H1 (cell line): ENCODE measurements around the gene PCBP4. TPM values are rescaled to one million over a fixed set of nuclear protein-coding genes. Genes with fewer than 3 reads are reported as not detected.

Source experiments
- CHD1 ChIP-seq: IDR thresholded peaks from 2 replicates; pipeline ENCODE4 v1.6.1; 2012; ENCODE audit warnings: low read depth, low read length, improper control_type of control experiment
- CHD2 ChIP-seq: IDR thresholded peaks from 2 replicates; pipeline ENCODE4 v1.6.1; 2012; ENCODE audit warnings: low read length, improper control_type of control experiment
- EZH2 ChIP-seq: fragments of 200-600 bp; sonication (generic); IDR thresholded peaks from 2 replicates; pipeline ENCODE4 v1.7.1; 2012; ENCODE audit warnings: low read depth, mild to moderate bottlenecking, moderate library complexity, low read length, inconsistent platforms; ENCODE audit not compliant: severe bottlenecking
- SRF ChIP-seq: IDR thresholded peaks from 2 replicates; pipeline ENCODE4 v1.6.1; 2011; ENCODE audit warnings: mild to moderate bottlenecking, low read depth, low read length, moderate library complexity
- SUZ12 ChIP-seq: fragments of 200-600 bp; sonication (generic); IDR thresholded peaks from 2 replicates; pipeline ENCODE4 v1.6.1; 2012; ENCODE audit warnings: mild to moderate bottlenecking, inconsistent platforms, low read length, moderate library complexity, mixed read lengths
- TBP ChIP-seq: IDR thresholded peaks from 2 replicates; pipeline ENCODE4 v1.6.1; 2011; ENCODE audit warnings: low read depth, low read length, improper control_type of control experiment
- TCF12 ChIP-seq: IDR thresholded peaks from 2 replicates; pipeline ENCODE4 v1.6.1; 2011; ENCODE audit warnings: low read depth, mild to moderate bottlenecking, low read length
- polyA plus RNA-seq, 7 experiments: library from polyadenylated mRNA; depleted of rRNA in 3 of 7; stranded (reverse) in 5 of 7; unstranded in 2 of 7; fragments of >200 nt in 5 of 7; fragments of 200-250 nt in 2 of 7; gene quantifications; 1 replicate in 5 of 7; 2 replicates in 1 of 7; 4 replicates in 1 of 7; pipeline versions ENCODE4 v1.2.1 to v1.2.3, GENCODE V29; 2011 to 2013; ENCODE audit warnings: missing spikeins in 2 of 7, mixed read lengths in 2 of 7
- total RNA-seq: library from RNA; stranded (reverse); fragmentation: NEBNext Ultra II Directional; extraction: Animal tissue kit (Norgen Biotek cat#: 25700); gene quantifications from 2 replicates; pipeline ENCODE4 v1.2.1, GENCODE V29; 2021
- TF ChIP-seq, protein P1 (sequence below): fragments of 300-600 bp; sonication (generic); IDR thresholded peaks from 2 replicates; pipeline ENCODE4 v1.7.1; 2012; ENCODE audit warnings: low read length, moderate library complexity, mild to moderate bottlenecking, inconsistent platforms; ENCODE audit not compliant: insufficient replicate concordance
- TF ChIP-seq, protein P2 (sequence below): IDR thresholded peaks from 2 replicates; pipeline ENCODE4 v1.6.1; 2011; ENCODE audit warnings: low read depth, mild to moderate bottlenecking, low read length; ENCODE audit not compliant: insufficient read depth

The PCBP4 gene
- total and polyA plus RNA-seq, 2 of the 8 experiments (the other 6 are each of a cell fraction or from before 2014, with no cell fraction given), result 16.4 to 34.1 TPM

- TF ChIP-seq, protein P1, sequence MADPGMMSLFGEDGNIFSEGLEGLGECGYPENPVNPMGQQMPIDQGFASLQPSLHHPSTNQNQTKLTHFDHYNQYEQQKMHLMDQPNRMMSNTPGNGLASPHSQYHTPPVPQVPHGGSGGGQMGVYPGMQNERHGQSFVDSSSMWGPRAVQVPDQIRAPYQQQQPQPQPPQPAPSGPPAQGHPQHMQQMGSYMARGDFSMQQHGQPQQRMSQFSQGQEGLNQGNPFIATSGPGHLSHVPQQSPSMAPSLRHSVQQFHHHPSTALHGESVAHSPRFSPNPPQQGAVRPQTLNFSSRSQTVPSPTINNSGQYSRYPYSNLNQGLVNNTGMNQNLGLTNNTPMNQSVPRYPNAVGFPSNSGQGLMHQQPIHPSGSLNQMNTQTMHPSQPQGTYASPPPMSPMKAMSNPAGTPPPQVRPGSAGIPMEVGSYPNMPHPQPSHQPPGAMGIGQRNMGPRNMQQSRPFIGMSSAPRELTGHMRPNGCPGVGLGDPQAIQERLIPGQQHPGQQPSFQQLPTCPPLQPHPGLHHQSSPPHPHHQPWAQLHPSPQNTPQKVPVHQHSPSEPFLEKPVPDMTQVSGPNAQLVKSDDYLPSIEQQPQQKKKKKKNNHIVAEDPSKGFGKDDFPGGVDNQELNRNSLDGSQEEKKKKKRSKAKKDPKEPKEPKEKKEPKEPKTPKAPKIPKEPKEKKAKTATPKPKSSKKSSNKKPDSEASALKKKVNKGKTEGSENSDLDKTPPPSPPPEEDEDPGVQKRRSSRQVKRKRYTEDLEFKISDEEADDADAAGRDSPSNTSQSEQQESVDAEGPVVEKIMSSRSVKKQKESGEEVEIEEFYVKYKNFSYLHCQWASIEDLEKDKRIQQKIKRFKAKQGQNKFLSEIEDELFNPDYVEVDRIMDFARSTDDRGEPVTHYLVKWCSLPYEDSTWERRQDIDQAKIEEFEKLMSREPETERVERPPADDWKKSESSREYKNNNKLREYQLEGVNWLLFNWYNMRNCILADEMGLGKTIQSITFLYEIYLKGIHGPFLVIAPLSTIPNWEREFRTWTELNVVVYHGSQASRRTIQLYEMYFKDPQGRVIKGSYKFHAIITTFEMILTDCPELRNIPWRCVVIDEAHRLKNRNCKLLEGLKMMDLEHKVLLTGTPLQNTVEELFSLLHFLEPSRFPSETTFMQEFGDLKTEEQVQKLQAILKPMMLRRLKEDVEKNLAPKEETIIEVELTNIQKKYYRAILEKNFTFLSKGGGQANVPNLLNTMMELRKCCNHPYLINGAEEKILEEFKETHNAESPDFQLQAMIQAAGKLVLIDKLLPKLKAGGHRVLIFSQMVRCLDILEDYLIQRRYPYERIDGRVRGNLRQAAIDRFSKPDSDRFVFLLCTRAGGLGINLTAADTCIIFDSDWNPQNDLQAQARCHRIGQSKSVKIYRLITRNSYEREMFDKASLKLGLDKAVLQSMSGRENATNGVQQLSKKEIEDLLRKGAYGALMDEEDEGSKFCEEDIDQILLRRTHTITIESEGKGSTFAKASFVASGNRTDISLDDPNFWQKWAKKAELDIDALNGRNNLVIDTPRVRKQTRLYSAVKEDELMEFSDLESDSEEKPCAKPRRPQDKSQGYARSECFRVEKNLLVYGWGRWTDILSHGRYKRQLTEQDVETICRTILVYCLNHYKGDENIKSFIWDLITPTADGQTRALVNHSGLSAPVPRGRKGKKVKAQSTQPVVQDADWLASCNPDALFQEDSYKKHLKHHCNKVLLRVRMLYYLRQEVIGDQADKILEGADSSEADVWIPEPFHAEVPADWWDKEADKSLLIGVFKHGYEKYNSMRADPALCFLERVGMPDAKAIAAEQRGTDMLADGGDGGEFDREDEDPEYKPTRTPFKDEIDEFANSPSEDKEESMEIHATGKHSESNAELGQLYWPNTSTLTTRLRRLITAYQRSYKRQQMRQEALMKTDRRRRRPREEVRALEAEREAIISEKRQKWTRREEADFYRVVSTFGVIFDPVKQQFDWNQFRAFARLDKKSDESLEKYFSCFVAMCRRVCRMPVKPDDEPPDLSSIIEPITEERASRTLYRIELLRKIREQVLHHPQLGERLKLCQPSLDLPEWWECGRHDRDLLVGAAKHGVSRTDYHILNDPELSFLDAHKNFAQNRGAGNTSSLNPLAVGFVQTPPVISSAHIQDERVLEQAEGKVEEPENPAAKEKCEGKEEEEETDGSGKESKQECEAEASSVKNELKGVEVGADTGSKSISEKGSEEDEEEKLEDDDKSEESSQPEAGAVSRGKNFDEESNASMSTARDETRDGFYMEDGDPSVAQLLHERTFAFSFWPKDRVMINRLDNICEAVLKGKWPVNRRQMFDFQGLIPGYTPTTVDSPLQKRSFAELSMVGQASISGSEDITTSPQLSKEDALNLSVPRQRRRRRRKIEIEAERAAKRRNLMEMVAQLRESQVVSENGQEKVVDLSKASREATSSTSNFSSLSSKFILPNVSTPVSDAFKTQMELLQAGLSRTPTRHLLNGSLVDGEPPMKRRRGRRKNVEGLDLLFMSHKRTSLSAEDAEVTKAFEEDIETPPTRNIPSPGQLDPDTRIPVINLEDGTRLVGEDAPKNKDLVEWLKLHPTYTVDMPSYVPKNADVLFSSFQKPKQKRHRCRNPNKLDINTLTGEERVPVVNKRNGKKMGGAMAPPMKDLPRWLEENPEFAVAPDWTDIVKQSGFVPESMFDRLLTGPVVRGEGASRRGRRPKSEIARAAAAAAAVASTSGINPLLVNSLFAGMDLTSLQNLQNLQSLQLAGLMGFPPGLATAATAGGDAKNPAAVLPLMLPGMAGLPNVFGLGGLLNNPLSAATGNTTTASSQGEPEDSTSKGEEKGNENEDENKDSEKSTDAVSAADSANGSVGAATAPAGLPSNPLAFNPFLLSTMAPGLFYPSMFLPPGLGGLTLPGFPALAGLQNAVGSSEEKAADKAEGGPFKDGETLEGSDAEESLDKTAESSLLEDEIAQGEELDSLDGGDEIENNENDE, result no peak
- TF ChIP-seq SUZ12 (peak; percentile 36), EZH2 (peak; percentile 42), CHD1 (no peak), SRF (no peak), CHD2 (no peak), TCF12 (no peak), TBP (no peak)
- TF ChIP-seq, protein P2, sequence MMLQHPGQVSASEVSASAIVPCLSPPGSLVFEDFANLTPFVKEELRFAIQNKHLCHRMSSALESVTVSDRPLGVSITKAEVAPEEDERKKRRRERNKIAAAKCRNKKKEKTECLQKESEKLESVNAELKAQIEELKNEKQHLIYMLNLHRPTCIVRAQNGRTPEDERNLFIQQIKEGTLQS, result no peak
Observed at GRCh38 chr3:51974963-51975851, 8.0 kb upstream of the PCBP4 start, which contains the start of gene ABHD14A (continued).
